Gastroesophageal sphincter (tissue), 4 donors: Measurements from ENCODE around the gene RASL12. TPM values are rescaled to one million over a fixed set of nuclear protein-coding genes. Genes with fewer than 3 reads are reported as not detected.
"Not testable (repeated sequence)": the region's sequence is repeated elsewhere in the genome, so short reads cannot be mapped to it uniquely, and the experiment has no call there.

Experiments used
- ATAC-seq: fragments of 150-250 bp; one replicate; pipeline ENCODE4 v1.9.1; 2016; ENCODE audit warnings: mild to moderate bottlenecking, moderate library complexity
- H3K27ac ChIP-seq, 4 donors: fragments of 200-600 bp; sonication (generic) in 3 of 4; 1 replicate in 3 of 4; 2 replicates in 1 of 4; pipeline ENCODE4 v1.5.1; 2016 to 2019
- H3K27me3 ChIP-seq: fragments of 200-600 bp; sonication (generic); one replicate; pipeline ENCODE4 v1.5.1; 2019
- H3K36me3 ChIP-seq, 2 donors: fragments of 200-600 bp; sonication (generic); one replicate each; pipeline ENCODE4 v1.5.1; 2019; ENCODE audit warnings: control low read depth in 1 of 2
- H3K4me1 ChIP-seq, 3 donors: fragments of 200-600 bp; sonication (generic); 1 replicate in 2 of 3; 2 replicates in 1 of 3; pipeline ENCODE4 v1.5.1; 2016 to 2019; ENCODE audit warnings: control low read depth in 2 of 3
- H3K4me3 ChIP-seq, 2 donors: fragments of 200-600 bp; sonication (generic); one replicate each; pipeline ENCODE4 v1.5.1; 2019; ENCODE audit warnings: mild to moderate bottlenecking in 1 of 2, moderate library complexity in 1 of 2
- H3K9me3 ChIP-seq, 3 donors: fragments of 200-600 bp; sonication (generic); one replicate each; pipeline ENCODE4 v1.5.1; 2017 to 2019; ENCODE audit warnings: control low read depth in 2 of 3
- CTCF ChIP-seq, 4 experiments: fragments of 200-600 bp in 2 of 4; fragments of 450-650 bp in 2 of 4; sonication (generic) in 1 of 4; IDR thresholded peaks; one replicate each; pipeline ENCODE4 v1.5.1; 2017 to 2019; ENCODE audit warnings: antibody characterized with exemption in 4 of 4, mild to moderate bottlenecking in 2 of 4, moderate library complexity in 2 of 4
- EP300 ChIP-seq: sonication (generic); formaldehyde crosslinking; IDR thresholded peaks from one replicate; pipeline ENCODE4 v1.6.1; 2017; ENCODE audit warnings: antibody characterized with exemption, mild to moderate bottlenecking
- POLR2A ChIP-seq, 2 donors: fragments of 450-650 bp; IDR thresholded peaks; one replicate each; pipeline ENCODE4 v1.6.1; 2017; ENCODE audit warnings: antibody characterized with exemption in 2 of 2, mild to moderate bottlenecking in 2 of 2, moderate library complexity in 1 of 2
- POLR2AphosphoS5 ChIP-seq: sonication (generic); formaldehyde crosslinking; IDR thresholded peaks from one replicate; pipeline ENCODE4 v1.6.1; 2017; ENCODE audit warnings: antibody characterized with exemption
- WGBS, 2 donors: methylation state at CpG; one replicate each; pipeline ENCODE4 v1.1.5; 2018; ENCODE audit warnings: low coverage in 1 of 2; 5-methylcytosine and 5-hydroxymethylcytosine counted together
- total RNA-seq, 4 donors: library from RNA; depleted of rRNA; stranded (reverse); fragments of >200 nt; gene quantifications; one replicate each; pipeline ENCODE4 v1.1.0, GENCODE V29; 2016

The RASL12 gene
- total RNA-seq, 4 donors from 2014 or later, result 43.2 to 244 (median 179) TPM

- Histone ChIP-seq H3K36me3 (no peaks in the 10 kb centered on the region), H3K27me3 (peaks cover 13% of the 10 kb centered on the region), H3K4me1 (peaks cover 4 to 55% (median 8%) of the 10 kb centered on the region in 3 donors), H3K9me3 (no peaks in the 10 kb centered on the region), H3K27ac (peak within 1 kb of the TSS in 1 of 4 donors; percentile 6), H3K4me3 (peak within 1 kb of the TSS in 1 of 2 donors; percentile 12)
- no CpG with 5 or more reads among the region's 73 CpGs for WGBS, 2 donors
- no peak for ATAC-seq
- TF ChIP-seq CTCF (IDR thresholded peaks at IDR 0.05) (no peak), POLR2AphosphoS5 (no peak)
These were observed 8.9 kb upstream of the RASL12 start, which contains the start of gene KBTBD13 for GRCh38 chr15:65076486-65077290. Gene KBTBD13 (plus strand): TSS chr15:65076746. CDS start chr15:65076816, 70 bp downstream.

- H3K36me3 ChIP-seq, H3K9me3 ChIP-seq, H3K4me3 ChIP-seq, H3K27ac ChIP-seq, ATAC-seq: not testable (repeated sequence)
- H3K27me3 ChIP-seq, result peaks cover 13% of the 10 kb centered on the region
- 89 to 100% methylated on average over 1 to 7 of the region's 12 CpGs for WGBS, 2 donors
- peaks cover 8 to 55% (median 17%) of the 10 kb centered on the region in 3 donors for H3K4me1 ChIP-seq
These were observed 8.0 kb upstream of the RASL12 start for GRCh38 chr15:65075607-65076395.

GRCh38 chr15:65074946-65075345 lies 7.2 kb upstream of the RASL12 start:
- not testable (repeated sequence) for H3K4me3 ChIP-seq, H3K36me3 ChIP-seq, H3K27ac ChIP-seq, H3K9me3 ChIP-seq, ATAC-seq
- no CpG with 5 or more reads among the region's 22 CpGs for WGBS, 2 donors
- Histone ChIP-seq H3K4me1 (peaks cover 16 to 58% (median 25%) of the 10 kb centered on the region in 3 donors), H3K27me3 (peaks cover 13% of the 10 kb centered on the region)

- Histone ChIP-seq H3K27ac (peak overlapping the region in 3 of 4 donors; percentile 89 to 95 (median 93)), H3K27me3 (peaks cover 15% of the 10 kb centered on the region), H3K9me3 (no peaks in the 10 kb centered on the region), H3K4me3 (no peak overlapping the region), H3K4me1 (peaks cover 19 to 68% (median 38%) of the 10 kb centered on the region in 3 donors), H3K36me3 (no peaks in the 10 kb centered on the region)
- WGBS, 2 donors, result 89% methylated on average over 2 of the region's 3 CpGs; no CpG with 5 or more reads in 1 of the 2 donors
- ATAC-seq, result no peak
- no peak for TF ChIP-seq POLR2A (IDR thresholded peaks at IDR 0.05)
- no peak for TF ChIP-seq EP300
- no peak for TF ChIP-seq POLR2AphosphoS5
- TF ChIP-seq CTCF (IDR thresholded peaks at IDR 0.05), result no peak
These were observed 4.8 kb upstream of the RASL12 start for GRCh38 chr15:65072617-65073016.

- Histone ChIP-seq H3K27ac (peak overlapping the region; percentile 89 to 99 (median 94)), H3K9me3 (no peaks in the 10 kb centered on the region), H3K36me3 (no peaks in the 10 kb centered on the region), H3K27me3 (peaks cover 11% of the 10 kb centered on the region), H3K4me1 (peaks cover 19 to 68% (median 38%) of the 10 kb centered on the region in 3 donors), H3K4me3 (no peak overlapping the region)
- no peak for ATAC-seq
- WGBS, 2 donors, result 63% methylated on average over 1 of the region's 1 CpG; no CpG with 5 or more reads in 1 of the 2 donors
- TF ChIP-seq POLR2AphosphoS5 (no peak), EP300 (no peak), POLR2A (IDR thresholded peaks at IDR 0.05) (no peak), CTCF (IDR thresholded peaks at IDR 0.05) (no peak)
These were observed 4.2 kb upstream of the RASL12 start for GRCh38 chr15:65072027-65072426.
